ENCODE data around the gene RPS27A. TPM values are rescaled to one million over a fixed set of nuclear protein-coding genes. Genes with fewer than 3 reads are reported as not detected.
"Not testable (repeated sequence)": the region's sequence is repeated elsewhere in the genome, so short reads cannot be mapped to it uniquely, and the experiment has no call there.

Gene RPS27A
- total and polyA plus RNA-seq, 2 experiments from 2014 or later = 1,606 to 1,672 TPM

DNA sequence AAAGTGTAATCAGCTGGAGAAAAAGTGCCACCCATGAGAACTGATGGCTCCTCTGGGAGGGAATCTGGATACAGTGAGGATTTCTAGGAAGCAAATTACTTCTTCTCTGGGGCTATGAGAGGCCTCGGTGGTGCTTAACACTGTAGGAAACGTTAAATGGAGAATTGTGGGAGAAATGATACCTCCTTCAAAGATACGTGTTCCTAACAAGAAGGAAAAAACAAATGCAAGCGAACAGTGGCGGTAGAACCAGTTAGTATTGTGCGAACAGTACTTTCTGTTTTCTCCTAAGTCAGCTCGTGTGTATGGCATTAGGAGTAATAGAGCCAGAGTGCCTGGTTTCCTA lies 37.1 kb downstream of the RPS27A start:
- peak overlapping the region; percentile 86 for H3K27ac ChIP-seq (ENCODE audit: low read depth)
- H3K4me1 ChIP-seq (ENCODE audit: insufficient read depth) = peaks cover 6% of the 10 kb centered on the region; the same call in 1 of the 2 replicates
- H3K4me2 ChIP-seq = peak overlapping the region; percentile 85
- H3K79me2 ChIP-seq (replicated peaks; ENCODE audit: insufficient read depth) = peaks cover 10% of the 10 kb centered on the region
- Mint-ChIP-seq H3K4me3 (peak overlapping the region; percentile 95), H3K36me3 (ENCODE audit: low read depth) (peaks cover 6% of the 10 kb centered on the region), H3K9me3 (peaks cover 2% of the 10 kb centered on the region; the same call in 1 of the 3 replicates), H3K27me3 (ENCODE audit: insufficient read depth, low read depth, poor library complexity) (peaks cover 4% of the 10 kb centered on the region), H3K27ac (peak overlapping the region; percentile 90), H3K4me1 (peaks cover 3% of the 10 kb centered on the region; the same call in 2 of the 3 replicates)
- TF ChIP-seq, protein P1, sequence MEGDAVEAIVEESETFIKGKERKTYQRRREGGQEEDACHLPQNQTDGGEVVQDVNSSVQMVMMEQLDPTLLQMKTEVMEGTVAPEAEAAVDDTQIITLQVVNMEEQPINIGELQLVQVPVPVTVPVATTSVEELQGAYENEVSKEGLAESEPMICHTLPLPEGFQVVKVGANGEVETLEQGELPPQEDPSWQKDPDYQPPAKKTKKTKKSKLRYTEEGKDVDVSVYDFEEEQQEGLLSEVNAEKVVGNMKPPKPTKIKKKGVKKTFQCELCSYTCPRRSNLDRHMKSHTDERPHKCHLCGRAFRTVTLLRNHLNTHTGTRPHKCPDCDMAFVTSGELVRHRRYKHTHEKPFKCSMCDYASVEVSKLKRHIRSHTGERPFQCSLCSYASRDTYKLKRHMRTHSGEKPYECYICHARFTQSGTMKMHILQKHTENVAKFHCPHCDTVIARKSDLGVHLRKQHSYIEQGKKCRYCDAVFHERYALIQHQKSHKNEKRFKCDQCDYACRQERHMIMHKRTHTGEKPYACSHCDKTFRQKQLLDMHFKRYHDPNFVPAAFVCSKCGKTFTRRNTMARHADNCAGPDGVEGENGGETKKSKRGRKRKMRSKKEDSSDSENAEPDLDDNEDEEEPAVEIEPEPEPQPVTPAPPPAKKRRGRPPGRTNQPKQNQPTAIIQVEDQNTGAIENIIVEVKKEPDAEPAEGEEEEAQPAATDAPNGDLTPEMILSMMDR (conservative IDR thresholded peaks at IDR 0.05; ENCODE audit: low read depth in 2 of 2) = no peak
- no peak for TF ChIP-seq NANOG (IDR thresholded peaks at IDR 0.05; ENCODE audit: borderline replicate concordance)
- TF ChIP-seq POLR2AphosphoS5 (IDR thresholded peaks at IDR 0.05; ENCODE audit: low read depth) = no peak
- TF ChIP-seq, protein P2, sequence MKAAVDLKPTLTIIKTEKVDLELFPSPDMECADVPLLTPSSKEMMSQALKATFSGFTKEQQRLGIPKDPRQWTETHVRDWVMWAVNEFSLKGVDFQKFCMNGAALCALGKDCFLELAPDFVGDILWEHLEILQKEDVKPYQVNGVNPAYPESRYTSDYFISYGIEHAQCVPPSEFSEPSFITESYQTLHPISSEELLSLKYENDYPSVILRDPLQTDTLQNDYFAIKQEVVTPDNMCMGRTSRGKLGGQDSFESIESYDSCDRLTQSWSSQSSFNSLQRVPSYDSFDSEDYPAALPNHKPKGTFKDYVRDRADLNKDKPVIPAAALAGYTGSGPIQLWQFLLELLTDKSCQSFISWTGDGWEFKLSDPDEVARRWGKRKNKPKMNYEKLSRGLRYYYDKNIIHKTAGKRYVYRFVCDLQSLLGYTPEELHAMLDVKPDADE (IDR thresholded peaks at IDR 0.05) = no peak
- TF ChIP-seq JUNB (IDR thresholded peaks at IDR 0.05; ENCODE audit: unreplicated experiment) = no peak
- no peak for TF ChIP-seq ZNF331 (CRISPR knock-in tag; IDR thresholded peaks at IDR 0.05; ENCODE audit: low read depth)
- no peak for TF ChIP-seq STAT1 (IDR thresholded peaks at IDR 0.05; ENCODE audit: unreplicated experiment)
- no peak for TF ChIP-seq CREB1 (CRISPR knock-in tag; IDR thresholded peaks at IDR 0.05; ENCODE audit: low read depth)
- no peak for TF ChIP-seq EZH2phosphoT487 (IDR thresholded peaks at IDR 0.05; ENCODE audit: unreplicated experiment)
- TF ChIP-seq ZNF114 (CRISPR knock-in tag; IDR thresholded peaks at IDR 0.05) = no peak
- TF ChIP-seq EZH2 (IDR thresholded peaks at IDR 0.05; ENCODE audit: low read depth, unreplicated experiment) = no peak
- TF ChIP-seq, protein P3, sequence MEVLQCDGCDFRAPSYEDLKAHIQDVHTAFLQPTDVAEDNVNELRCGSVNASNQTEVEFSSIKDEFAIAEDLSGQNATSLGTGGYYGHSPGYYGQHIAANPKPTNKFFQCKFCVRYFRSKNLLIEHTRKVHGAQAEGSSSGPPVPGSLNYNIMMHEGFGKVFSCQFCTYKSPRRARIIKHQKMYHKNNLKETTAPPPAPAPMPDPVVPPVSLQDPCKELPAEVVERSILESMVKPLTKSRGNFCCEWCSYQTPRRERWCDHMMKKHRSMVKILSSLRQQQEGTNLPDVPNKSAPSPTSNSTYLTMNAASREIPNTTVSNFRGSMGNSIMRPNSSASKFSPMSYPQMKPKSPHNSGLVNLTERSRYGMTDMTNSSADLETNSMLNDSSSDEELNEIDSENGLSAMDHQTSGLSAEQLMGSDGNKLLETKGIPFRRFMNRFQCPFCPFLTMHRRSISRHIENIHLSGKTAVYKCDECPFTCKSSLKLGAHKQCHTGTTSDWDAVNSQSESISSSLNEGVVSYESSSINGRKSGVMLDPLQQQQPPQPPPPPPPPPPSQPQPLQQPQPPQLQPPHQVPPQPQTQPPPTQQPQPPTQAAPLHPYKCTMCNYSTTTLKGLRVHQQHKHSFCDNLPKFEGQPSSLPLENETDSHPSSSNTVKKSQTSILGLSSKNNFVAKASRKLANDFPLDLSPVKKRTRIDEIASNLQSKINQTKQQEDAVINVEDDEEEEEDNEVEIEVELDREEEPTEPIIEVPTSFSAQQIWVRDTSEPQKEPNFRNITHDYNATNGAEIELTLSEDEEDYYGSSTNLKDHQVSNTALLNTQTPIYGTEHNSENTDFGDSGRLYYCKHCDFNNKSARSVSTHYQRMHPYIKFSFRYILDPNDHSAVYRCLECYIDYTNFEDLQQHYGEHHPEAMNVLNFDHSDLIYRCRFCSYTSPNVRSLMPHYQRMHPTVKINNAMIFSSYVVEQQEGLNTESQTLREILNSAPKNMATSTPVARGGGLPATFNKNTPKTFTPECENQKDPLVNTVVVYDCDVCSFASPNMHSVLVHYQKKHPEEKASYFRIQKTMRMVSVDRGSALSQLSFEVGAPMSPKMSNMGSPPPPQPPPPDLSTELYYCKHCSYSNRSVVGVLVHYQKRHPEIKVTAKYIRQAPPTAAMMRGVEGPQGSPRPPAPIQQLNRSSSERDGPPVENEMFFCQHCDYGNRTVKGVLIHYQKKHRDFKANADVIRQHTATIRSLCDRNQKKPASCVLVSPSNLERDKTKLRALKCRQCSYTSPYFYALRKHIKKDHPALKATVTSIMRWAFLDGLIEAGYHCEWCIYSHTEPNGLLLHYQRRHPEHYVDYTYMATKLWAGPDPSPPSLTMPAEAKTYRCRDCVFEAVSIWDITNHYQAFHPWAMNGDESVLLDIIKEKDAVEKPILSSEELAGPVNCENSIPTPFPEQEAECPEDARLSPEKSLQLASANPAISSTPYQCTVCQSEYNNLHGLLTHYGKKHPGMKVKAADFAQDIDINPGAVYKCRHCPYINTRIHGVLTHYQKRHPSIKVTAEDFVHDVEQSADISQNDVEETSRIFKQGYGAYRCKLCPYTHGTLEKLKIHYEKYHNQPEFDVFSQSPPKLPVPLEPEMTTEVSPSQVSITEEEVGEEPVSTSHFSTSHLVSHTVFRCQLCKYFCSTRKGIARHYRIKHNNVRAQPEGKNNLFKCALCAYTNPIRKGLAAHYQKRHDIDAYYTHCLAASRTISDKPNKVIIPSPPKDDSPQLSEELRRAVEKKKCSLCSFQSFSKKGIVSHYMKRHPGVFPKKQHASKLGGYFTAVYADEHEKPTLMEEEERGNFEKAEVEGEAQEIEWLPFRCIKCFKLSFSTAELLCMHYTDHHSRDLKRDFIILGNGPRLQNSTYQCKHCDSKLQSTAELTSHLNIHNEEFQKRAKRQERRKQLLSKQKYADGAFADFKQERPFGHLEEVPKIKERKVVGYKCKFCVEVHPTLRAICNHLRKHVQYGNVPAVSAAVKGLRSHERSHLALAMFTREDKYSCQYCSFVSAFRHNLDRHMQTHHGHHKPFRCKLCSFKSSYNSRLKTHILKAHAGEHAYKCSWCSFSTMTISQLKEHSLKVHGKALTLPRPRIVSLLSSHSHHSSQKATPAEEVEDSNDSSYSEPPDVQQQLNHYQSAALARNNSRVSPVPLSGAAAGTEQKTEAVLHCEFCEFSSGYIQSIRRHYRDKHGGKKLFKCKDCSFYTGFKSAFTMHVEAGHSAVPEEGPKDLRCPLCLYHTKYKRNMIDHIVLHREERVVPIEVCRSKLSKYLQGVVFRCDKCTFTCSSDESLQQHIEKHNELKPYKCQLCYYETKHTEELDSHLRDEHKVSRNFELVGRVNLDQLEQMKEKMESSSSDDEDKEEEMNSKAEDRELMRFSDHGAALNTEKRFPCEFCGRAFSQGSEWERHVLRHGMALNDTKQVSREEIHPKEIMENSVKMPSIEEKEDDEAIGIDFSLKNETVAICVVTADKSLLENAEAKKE (CRISPR knock-in tag; IDR thresholded peaks at IDR 0.05) = no peak
- peak; percentile 10; the same call in 2 of the 3 replicates for ATAC-seq
- no peaks in the 10 kb centered on the region for H4K20me1 ChIP-seq (replicated peaks; ENCODE audit: insufficient read depth)
- H3K36me3 ChIP-seq (ENCODE audit: insufficient read depth) = peaks cover 7% of the 10 kb centered on the region
- H3K27me3 ChIP-seq (ENCODE audit: insufficient read depth) = no peaks in the 10 kb centered on the region
- peak overlapping the region; percentile 53; the same call in 1 of the 2 replicates for H2AFZ ChIP-seq
- H3K9me2 ChIP-seq (ENCODE audit: insufficient read depth) = no peaks in the 10 kb centered on the region
- no peak for DNase-seq (ENCODE audit: low spot score)
- peaks cover 2% of the 10 kb centered on the region; the same call in 1 of the 2 replicates for H3F3A ChIP-seq (replicated peaks; ENCODE audit: low read depth)
- peak overlapping the region; percentile 80 for H3K4me3 ChIP-seq

DNA sequence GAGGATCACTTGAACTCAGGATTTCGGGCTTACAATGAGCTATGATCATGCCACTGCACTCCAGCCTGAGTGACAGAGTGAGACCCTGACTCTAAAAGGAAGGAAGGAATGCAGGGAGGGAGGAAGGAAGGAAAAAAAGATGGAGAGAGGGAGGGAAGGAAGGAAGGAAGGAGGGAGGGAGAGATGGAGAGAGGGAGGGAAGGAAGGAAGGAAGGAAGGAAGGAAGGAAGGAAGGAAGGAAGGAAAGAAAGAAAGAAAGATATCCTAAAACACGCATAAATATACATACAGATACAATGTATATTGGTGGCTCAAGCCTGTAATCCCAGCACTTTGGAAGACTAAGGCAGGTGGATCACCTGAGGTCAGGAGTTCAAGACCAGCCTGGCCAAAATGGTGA lies 41.9 kb downstream of the RPS27A start:
- H3K9me2 ChIP-seq (ENCODE audit: insufficient read depth); ATAC-seq; H3K4me2 ChIP-seq; H3K4me3 Mint-ChIP-seq; H3K27me3 ChIP-seq (ENCODE audit: insufficient read depth); H3K27ac Mint-ChIP-seq; DNase-seq (ENCODE audit: low spot score); H4K20me1 ChIP-seq (replicated peaks; ENCODE audit: insufficient read depth); H3K27ac ChIP-seq (ENCODE audit: low read depth); H2AFZ ChIP-seq; H3K9me3 Mint-ChIP-seq; H3K36me3 Mint-ChIP-seq (ENCODE audit: low read depth); H3K79me2 ChIP-seq (replicated peaks; ENCODE audit: insufficient read depth); H3K4me3 ChIP-seq; H3K27me3 Mint-ChIP-seq (ENCODE audit: insufficient read depth, low read depth, poor library complexity); H3K36me3 ChIP-seq (ENCODE audit: insufficient read depth); H3F3A ChIP-seq (replicated peaks; ENCODE audit: low read depth): not testable (repeated sequence)
- peaks cover 11% of the 10 kb centered on the region for H3K4me1 Mint-ChIP-seq
- peaks cover 15% of the 10 kb centered on the region for H3K4me1 ChIP-seq (ENCODE audit: insufficient read depth)
